Measurements from ENCODE around the gene CCNQ. TPM values are rescaled to one million over a fixed set of nuclear protein-coding genes. Genes with fewer than 3 reads are reported as not detected.

CCNQ gene
- total RNA-seq, 1 experiment from 2014 or later = 20.3 TPM

DNA sequence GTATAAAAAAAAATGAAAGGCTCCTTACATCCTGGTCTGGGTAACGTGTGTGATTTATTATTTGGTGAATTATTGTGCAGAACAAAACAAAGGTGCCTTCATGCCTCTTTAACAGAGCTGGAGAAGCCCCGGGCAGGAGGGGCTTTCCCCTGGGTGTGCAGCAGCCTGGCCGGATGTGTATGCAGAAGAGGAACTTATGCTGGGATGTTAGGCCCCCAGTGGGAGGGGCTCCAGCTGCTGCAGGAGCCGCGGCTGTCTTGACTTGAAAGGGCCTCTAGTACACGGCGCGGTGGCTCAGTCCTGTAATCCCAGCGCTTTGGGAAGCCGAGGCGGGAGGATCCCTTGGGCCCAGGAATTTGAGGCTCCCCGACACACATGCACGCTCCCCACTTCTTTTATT lies 16.0 kb downstream of the CCNQ start (continued):
- TF ChIP-seq, protein P1, sequence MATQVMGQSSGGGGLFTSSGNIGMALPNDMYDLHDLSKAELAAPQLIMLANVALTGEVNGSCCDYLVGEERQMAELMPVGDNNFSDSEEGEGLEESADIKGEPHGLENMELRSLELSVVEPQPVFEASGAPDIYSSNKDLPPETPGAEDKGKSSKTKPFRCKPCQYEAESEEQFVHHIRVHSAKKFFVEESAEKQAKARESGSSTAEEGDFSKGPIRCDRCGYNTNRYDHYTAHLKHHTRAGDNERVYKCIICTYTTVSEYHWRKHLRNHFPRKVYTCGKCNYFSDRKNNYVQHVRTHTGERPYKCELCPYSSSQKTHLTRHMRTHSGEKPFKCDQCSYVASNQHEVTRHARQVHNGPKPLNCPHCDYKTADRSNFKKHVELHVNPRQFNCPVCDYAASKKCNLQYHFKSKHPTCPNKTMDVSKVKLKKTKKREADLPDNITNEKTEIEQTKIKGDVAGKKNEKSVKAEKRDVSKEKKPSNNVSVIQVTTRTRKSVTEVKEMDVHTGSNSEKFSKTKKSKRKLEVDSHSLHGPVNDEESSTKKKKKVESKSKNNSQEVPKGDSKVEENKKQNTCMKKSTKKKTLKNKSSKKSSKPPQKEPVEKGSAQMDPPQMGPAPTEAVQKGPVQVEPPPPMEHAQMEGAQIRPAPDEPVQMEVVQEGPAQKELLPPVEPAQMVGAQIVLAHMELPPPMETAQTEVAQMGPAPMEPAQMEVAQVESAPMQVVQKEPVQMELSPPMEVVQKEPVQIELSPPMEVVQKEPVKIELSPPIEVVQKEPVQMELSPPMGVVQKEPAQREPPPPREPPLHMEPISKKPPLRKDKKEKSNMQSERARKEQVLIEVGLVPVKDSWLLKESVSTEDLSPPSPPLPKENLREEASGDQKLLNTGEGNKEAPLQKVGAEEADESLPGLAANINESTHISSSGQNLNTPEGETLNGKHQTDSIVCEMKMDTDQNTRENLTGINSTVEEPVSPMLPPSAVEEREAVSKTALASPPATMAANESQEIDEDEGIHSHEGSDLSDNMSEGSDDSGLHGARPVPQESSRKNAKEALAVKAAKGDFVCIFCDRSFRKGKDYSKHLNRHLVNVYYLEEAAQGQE (IDR thresholded peaks at IDR 0.05; ENCODE audit: low read depth) = no peak
- TF ChIP-seq FOSL1 (IDR thresholded peaks at IDR 0.05; ENCODE audit: low read depth) = no peak
- TF ChIP-seq EZH2 (IDR thresholded peaks at IDR 0.05) = no peak

DNA sequence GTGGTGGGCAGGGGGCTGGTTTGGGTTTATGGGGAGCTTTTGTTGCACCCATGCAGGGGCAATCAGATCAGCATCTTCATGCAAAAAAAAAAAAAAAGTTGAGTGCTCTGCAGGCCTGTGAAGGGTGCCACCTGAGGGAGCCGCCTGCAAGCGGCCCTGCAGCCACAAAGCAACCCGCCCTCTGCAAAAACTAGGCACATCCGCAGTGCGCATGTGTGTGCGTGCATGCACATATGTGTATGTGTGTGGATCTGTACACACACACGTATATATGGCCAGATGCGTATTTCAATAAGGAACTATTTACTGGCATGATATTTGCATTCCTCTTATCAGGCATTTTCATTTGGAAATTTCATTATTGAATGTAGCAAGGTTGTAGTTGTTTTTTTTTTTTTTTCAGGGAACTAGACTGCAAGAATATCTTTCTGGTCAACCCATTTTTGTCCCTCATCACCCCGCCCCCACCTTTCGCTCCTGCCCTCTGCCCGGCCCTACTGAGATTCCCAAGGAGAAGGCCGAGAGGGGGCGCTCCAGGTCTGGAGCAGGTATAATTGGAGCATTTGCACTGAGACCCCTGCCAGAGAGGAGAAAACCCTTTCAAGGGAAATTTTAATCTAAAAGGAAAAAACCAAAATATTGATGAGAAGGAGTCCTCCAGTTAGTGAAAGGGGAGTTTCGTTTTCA lies 18.1 kb downstream of the CCNQ start:
- H3K4me2 ChIP-seq (ENCODE audit: low read length) = no peak overlapping the region
- H3K4me1 ChIP-seq (ENCODE audit: control insufficient read depth in 1 of 2, insufficient read depth in 2 of 2, low read length in 2 of 2) = no peaks in the 10 kb centered on the region
- no peaks in the 10 kb centered on the region for H3K9me2 ChIP-seq (ENCODE audit: insufficient read depth)
- no peaks in the 10 kb centered on the region for H3K9me3 ChIP-seq (ENCODE audit: control insufficient read depth in 1 of 2, insufficient read depth in 1 of 2, low read depth in 1 of 2, low read length in 2 of 2)
- POLR2A ChIA-PET = no interaction called here
- no peaks in the 10 kb centered on the region for H4K20me1 ChIP-seq (ENCODE audit: insufficient read depth)
- TF ChIP-seq, protein P2, sequence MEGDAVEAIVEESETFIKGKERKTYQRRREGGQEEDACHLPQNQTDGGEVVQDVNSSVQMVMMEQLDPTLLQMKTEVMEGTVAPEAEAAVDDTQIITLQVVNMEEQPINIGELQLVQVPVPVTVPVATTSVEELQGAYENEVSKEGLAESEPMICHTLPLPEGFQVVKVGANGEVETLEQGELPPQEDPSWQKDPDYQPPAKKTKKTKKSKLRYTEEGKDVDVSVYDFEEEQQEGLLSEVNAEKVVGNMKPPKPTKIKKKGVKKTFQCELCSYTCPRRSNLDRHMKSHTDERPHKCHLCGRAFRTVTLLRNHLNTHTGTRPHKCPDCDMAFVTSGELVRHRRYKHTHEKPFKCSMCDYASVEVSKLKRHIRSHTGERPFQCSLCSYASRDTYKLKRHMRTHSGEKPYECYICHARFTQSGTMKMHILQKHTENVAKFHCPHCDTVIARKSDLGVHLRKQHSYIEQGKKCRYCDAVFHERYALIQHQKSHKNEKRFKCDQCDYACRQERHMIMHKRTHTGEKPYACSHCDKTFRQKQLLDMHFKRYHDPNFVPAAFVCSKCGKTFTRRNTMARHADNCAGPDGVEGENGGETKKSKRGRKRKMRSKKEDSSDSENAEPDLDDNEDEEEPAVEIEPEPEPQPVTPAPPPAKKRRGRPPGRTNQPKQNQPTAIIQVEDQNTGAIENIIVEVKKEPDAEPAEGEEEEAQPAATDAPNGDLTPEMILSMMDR (IDR thresholded peaks at IDR 0.05 in 2 of 3, conservative IDR thresholded peaks at IDR 0.05 in 1 of 3; ENCODE audit: borderline replicate concordance in 1 of 3, insufficient read depth in 1 of 3, low read depth in 2 of 3, low read length in 2 of 3) = peak; percentile 49 to 55 (median 54); a peak in 5 of 6 replicates
- peak; percentile 50 for TF ChIP-seq RAD21 (IDR thresholded peaks at IDR 0.05; ENCODE audit: low read depth)
- TF ChIP-seq POLR2AphosphoS5 (IDR thresholded peaks at IDR 0.05; ENCODE audit: low read depth, low read length) = no peak
- no peaks in the 10 kb centered on the region for H3K27me3 ChIP-seq (ENCODE audit: insufficient read depth, low read length)
- no peak overlapping the region for H2AFZ ChIP-seq (ENCODE audit: low read depth, low read length, poor library complexity, severe bottlenecking)
- BruUV-seq (replicated peaks) = no TSS peak
- no peak overlapping the region for H3K4me3 ChIP-seq (replicated peaks in 1 of 2; ENCODE audit: low read depth in 1 of 2, low read length in 2 of 2)
- CTCF ChIA-PET = no interaction called here
- no peaks in the 10 kb centered on the region for H3K36me3 ChIP-seq (ENCODE audit: control insufficient read depth in 1 of 2, insufficient read depth in 2 of 2, low read length in 2 of 2)
- ATAC-seq (peak; percentile 67), DNase-seq (ENCODE audit: low read depth, low spot score) (no peak)
- no peaks in the 10 kb centered on the region for H3K79me2 ChIP-seq (ENCODE audit: insufficient read depth, low read length)
- no peak overlapping the region for H3K9ac ChIP-seq (ENCODE audit: low read length)
- no peak overlapping the region for H3K27ac ChIP-seq (ENCODE audit: low read depth, low read length)
- intact Hi-C loops (cut with micrococcal nuclease) = no loop called here
- RAD21 ChIA-PET (ENCODE audit: low non-redundant PET in 1 of 2, low total read pairs in 2 of 2, uncharacterized antibody in 2 of 2, unreplicated experiment in 2 of 2) = no interaction called here
